HG03442 (cell line): ENCODE results near the gene SCRN1.

ENCODE experiments used
- ATAC-seq: cut with Tn5 transposase; IDR thresholded peaks from one replicate; pipeline ENCODE4 v1.9.1; 2021; ENCODE audit warnings: mild to moderate bottlenecking, moderate library complexity; ENCODE audit not compliant: unreplicated experiment

The SCRN1 gene

GRCh38 chr7:30010021-30010420 is 20.4 kb upstream of the SCRN1 start:
- no peak for ATAC-seq

GRCh38 chr7:30005464-30005863 is 15.9 kb upstream of the SCRN1 start:
- ATAC-seq, result no peak

- no peak for ATAC-seq
Measured at GRCh38 chr7:30003098-30003497, 13.5 kb upstream of the SCRN1 start.

GRCh38 chr7:30001998-30002397 is 12.4 kb upstream of the SCRN1 start:
- ATAC-seq, result no peak

GRCh38 chr7:29998489-29998888 is 8.9 kb upstream of the SCRN1 start:
- no peak for ATAC-seq

- ATAC-seq, result no peak
Measured at GRCh38 chr7:29996321-29996720, 6.7 kb upstream of the SCRN1 start.

GRCh38 chr7:29995652-29996051 is 6.1 kb upstream of the SCRN1 start:
- ATAC-seq, result no peak

GRCh38 chr7:29993140-29993539 is 3.5 kb upstream of the SCRN1 start:
- no peak for ATAC-seq

- no peak for ATAC-seq
Measured at GRCh38 chr7:29991937-29992336, 2.3 kb upstream of the SCRN1 start.

- no peak for ATAC-seq
Measured at GRCh38 chr7:29990931-29991330, 1.3 kb upstream of the SCRN1 start.

- ATAC-seq, result peak; percentile 37
Measured at GRCh38 chr7:29988424-29989256, 961 bp downstream of the SCRN1 start.

GRCh38 chr7:29987811-29988317 is 1.7 kb downstream of the SCRN1 start:
- no peak for ATAC-seq

GRCh38 chr7:29987083-29987482 is 2.5 kb downstream of the SCRN1 start:
- ATAC-seq, result no peak

- no peak for ATAC-seq
Measured at GRCh38 chr7:29980151-29980550, 9.4 kb downstream of the SCRN1 start.

- no peak for ATAC-seq
Measured at GRCh38 chr7:29977886-29978651, 11.5 kb downstream of the SCRN1 start.

- ATAC-seq, result no peak
Measured at GRCh38 chr7:29976673-29977415, 12.8 kb downstream of the SCRN1 start.

GRCh38 chr7:29976266-29976665 is 13.3 kb downstream of the SCRN1 start:
- ATAC-seq, result no peak

GRCh38 chr7:29975561-29975960 is 14.0 kb downstream of the SCRN1 start:
- no peak for ATAC-seq

GRCh38 chr7:29974286-29974685 is 15.3 kb downstream of the SCRN1 start:
- ATAC-seq, result no peak

GRCh38 chr7:29972315-29972669 is 17.3 kb downstream of the SCRN1 start:
- ATAC-seq, result no peak

GRCh38 chr7:29971566-29972314 is 17.9 kb downstream of the SCRN1 start:
- ATAC-seq, result no peak
